Prostate gland (tissue), 2 donors: ENCODE results near the gene EXD3.

ENCODE experiments used
- POLR2A ChIP-seq: fragments of 450-650 bp; IDR thresholded peaks from one replicate; pipeline ENCODE4 v1.6.1; 2016; ENCODE audit warnings: antibody characterized with exemption, mild to moderate bottlenecking
- POLR2AphosphoS5 ChIP-seq: sonication (generic); formaldehyde crosslinking; IDR thresholded peaks from one replicate; pipeline ENCODE4 v1.6.1; 2017; ENCODE audit warnings: antibody characterized with exemption
- TF ChIP-seq, protein P1 (sequence below), 4 experiments: fragments of 200-600 bp in 2 of 4; fragments of 450-650 bp in 2 of 4; sonication (generic) in 2 of 4; IDR thresholded peaks; 1 replicate in 3 of 4; 2 replicates in 1 of 4; pipeline ENCODE4 v1.5.1; 2016 to 2019; ENCODE audit warnings: antibody characterized with exemption in 4 of 4, mild to moderate bottlenecking in 2 of 4, moderate library complexity in 2 of 4

DNA sequence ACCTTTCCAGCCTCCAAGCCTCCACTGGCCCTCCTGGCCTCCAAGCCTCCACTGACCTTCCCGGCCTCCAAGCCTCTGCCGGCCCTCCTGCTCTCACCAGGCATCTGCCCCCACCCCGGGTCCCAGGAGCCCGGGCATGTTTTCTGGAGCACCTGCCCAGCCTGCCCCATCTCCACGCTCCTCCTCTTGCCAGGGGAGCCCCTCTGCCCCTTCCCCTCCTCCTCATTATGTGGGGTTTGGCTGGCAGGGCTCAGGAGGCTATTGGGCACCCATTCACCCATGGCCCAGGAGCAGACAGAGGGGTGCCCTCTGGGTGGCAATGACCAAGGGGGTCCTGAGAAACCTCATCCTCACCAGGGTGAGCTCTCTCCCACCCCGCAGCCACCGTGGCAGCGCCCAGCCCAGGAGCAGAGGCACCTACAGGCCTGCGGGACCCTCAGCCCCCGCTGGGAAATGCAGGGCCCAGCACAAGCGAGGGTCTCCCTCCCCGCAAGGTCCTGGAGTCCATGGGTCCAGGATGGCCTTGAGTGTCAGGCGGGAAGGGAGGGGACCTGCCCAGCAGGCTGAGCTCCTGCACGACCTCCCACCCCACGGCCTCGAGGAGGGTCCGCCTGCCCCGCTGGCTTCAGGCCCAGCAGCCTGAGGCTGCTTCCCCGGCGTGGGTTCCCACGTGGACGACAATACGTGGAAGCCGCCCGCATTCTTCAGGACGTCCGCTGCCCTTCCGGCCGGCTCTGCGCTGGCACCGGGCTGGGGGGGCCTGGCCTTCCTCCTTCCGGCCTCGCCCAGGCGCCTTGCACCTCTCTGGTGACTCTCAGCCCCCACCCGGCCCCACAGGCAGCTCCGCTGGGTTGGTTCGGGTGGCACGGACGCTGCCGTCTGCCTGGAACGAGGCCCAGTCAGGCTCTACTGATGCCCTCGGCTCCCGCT lies 69.5 kb downstream of the EXD3 start:
- TF ChIP-seq POLR2AphosphoS5 (no peak), POLR2A (no peak)
- TF ChIP-seq, protein P1, sequence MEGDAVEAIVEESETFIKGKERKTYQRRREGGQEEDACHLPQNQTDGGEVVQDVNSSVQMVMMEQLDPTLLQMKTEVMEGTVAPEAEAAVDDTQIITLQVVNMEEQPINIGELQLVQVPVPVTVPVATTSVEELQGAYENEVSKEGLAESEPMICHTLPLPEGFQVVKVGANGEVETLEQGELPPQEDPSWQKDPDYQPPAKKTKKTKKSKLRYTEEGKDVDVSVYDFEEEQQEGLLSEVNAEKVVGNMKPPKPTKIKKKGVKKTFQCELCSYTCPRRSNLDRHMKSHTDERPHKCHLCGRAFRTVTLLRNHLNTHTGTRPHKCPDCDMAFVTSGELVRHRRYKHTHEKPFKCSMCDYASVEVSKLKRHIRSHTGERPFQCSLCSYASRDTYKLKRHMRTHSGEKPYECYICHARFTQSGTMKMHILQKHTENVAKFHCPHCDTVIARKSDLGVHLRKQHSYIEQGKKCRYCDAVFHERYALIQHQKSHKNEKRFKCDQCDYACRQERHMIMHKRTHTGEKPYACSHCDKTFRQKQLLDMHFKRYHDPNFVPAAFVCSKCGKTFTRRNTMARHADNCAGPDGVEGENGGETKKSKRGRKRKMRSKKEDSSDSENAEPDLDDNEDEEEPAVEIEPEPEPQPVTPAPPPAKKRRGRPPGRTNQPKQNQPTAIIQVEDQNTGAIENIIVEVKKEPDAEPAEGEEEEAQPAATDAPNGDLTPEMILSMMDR (IDR thresholded peaks at IDR 0.05): no peak
